HG03378 (cell line): ENCODE measurements around the gene NEU4.
A peak's percentile ranks its signal among the peaks of the same experiment; 100 is the strongest.
"Not testable (repeated sequence)": the region's sequence is repeated elsewhere in the genome, so short reads cannot be mapped to it uniquely, and the experiment has no call there.

ENCODE experiments used
- ATAC-seq: cut with Tn5 transposase; IDR thresholded peaks from one replicate; pipeline ENCODE4 v1.9.1; 2021; ENCODE audit warnings: mild to moderate bottlenecking, moderate library complexity; ENCODE audit not compliant: unreplicated experiment

NEU4 gene

DNA sequence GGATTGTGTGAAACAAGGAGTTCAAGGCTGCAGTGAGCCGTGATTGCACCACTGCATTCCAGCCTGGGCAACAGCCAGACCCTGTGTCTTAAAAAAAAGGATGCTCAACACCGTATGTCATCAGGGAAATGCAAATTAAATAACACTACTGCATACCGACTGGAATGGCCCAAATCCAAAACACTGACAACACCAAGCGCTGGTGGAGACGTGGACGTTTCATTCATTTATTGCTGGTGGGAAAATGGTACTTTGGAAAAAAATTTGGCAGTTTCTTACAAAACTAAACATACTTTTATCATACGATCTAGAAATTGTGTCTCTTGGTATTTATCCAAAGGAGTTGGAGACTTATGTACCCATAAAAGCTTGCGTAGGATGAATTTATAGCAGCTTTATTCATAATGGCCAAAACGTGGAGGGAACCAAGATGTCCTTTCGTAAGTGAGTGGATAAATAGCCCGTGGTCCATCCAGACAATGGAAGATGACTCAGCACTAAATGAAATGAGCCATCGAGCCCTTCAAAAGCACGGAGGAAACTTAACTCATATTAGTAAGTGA is 24.2 kb downstream of the NEU4 start:
- no peak for ATAC-seq

DNA sequence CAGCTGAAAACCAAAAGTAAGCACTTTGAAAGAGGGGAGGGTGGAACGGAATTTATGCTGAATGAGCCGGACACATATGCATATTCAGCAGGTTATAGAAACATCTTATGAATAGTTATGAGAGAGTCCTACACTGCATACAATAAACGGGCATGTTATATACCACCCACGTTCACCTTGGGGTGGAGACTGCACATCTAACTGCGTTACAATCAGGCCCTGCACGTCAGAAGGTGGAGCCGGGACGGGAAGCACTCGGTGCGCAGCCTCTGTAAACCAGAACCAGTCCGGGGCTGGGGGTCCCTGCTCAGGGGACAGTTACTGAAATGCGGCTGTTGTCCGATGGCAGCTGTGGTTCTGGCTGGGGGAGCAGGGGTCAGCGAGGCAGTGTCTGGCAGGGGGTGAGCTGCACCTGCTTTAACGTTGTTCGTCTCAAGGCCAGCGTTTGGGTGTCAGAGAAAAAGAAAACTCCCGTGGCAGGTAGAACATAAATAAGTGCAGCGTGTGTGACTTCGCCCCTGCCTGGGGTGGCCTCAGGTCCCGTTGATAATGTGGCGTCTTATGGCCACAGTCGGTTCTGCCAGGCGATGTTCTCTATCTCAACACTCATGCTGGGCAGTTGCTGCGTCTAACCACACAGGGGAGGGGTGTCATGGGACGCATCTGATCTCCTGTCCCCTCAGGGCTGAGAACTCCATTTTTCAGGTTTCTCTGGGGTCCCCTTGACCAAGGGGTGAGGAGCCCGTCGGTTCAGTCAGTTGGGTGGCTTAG is 24.9 kb downstream of the NEU4 start:
- ATAC-seq: not testable (repeated sequence)

DNA sequence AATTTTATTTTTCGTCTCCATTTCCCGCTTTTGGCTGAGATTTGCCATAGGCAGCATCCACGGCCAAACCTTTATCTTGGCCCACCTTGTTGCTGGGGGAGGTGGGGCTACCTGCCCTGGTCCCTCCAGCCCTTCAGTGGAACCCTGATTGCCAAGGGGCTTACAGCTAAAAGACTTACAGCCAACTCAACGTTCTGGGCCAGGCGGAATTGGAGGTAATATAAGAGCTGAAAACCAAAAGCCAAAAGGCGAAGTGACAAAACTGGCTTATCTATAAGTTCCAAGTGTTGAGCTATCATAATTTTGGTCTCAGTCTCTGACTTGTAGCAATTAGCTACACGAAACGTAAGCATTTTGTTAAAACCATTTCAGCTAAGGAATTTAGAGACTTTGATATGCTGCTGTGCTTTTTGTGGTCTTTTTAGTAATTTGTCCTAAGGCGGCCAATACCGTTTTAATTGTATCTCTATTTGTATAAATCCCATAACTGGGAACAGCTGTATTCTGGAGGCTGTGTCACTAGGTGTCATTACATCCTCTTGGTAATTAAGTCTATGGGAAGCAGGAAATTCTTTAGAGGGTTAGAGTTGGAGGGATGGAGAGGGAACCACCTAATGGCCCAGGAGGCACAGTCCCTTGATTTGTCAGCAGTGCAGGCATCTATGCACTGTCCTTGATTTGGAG is 25.7 kb downstream of the NEU4 start:
- no peak for ATAC-seq

- ATAC-seq: no peak
These were observed 26.6 kb downstream of the NEU4 start for GRCh38 chr2:241835611-241836010.

- no peak for ATAC-seq
These were observed 27.3 kb downstream of the NEU4 start for GRCh38 chr2:241836292-241836691.

DNA sequence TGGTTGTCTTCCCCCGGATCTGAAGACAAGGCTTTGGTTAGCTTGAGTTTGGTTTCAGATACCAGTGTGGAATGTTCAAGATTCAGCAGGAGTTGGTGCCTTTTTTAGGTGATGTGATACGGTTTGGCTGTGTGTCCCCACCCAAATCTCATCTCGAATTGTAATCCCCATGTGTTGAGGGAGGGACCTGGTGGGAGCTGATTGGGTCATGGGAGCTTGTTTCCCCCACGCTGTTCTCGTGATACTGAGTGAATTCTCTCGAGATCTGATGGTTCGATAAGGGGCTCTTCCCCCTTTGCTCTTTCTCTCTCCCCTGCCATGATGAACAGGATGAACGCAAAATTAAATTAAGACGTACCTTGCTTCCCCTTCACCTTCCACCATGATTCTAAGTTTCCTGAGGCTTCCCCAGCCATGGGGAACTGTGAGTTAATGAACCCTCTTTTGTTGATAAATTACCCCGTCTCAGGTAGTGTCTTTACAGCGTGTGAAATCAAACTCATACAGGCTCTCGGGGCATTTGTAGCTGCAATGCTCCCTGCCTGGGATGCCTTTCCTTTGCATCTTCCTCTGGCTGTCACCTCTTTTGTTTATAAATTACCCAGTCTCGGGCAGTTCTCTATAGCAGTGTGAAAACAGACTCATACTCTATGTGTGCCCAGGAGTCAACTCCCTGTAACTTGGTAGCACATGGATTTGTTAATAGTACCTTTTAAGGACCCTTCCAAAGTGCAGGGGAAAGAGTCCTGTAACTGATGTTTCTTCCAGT is 28.4 kb downstream of the NEU4 start:
- no peak for ATAC-seq

DNA sequence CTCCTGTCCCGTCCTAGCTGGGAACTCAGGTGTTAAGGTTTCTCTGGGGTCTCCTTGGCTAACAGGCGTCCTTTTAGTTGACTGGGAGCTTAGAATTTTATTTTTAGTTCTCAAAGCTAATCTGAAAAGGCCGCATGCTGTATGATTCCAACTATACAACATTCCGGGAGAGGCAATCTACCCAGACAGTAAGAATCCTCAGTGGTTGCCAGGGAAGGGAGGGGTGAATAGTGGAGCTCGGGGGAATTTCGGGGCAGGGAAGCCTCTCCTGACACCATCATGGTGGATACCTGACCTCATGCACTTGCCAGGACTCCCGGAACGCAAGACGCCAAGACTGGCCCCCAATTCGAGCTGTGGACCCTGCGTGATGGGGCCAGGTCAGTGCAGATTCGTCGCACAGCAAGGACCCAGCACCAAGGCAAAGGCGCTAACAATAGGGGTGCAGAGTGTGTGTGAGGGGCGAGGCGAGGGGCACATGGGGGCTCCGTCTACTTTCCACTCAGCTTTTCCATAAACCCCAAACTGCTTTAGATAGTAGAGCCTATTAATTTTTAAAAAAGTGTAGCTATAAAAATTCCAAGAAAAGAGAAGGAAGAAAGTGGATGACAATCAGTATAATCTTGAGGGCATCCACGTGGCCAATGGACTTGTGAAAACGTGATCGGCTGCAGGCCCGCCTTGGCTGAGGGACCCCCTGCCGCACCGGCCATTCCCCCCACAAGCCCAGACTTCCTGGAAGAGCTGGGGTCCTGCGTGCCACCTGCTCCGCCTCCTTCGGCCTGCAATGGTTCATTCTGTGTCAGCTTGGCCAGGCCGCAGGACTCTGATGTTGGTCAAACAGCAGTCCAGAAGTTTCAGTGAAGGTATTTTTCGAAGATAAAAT is 32.4 kb downstream of the NEU4 start:
- no peak for ATAC-seq

GRCh38 chr2:241842067-241842415 is 33.0 kb downstream of the NEU4 start:
- ATAC-seq: no peak

GRCh38 chr2:241842620-241843211 is 33.7 kb downstream of the NEU4 start:
- ATAC-seq: no peak

DNA sequence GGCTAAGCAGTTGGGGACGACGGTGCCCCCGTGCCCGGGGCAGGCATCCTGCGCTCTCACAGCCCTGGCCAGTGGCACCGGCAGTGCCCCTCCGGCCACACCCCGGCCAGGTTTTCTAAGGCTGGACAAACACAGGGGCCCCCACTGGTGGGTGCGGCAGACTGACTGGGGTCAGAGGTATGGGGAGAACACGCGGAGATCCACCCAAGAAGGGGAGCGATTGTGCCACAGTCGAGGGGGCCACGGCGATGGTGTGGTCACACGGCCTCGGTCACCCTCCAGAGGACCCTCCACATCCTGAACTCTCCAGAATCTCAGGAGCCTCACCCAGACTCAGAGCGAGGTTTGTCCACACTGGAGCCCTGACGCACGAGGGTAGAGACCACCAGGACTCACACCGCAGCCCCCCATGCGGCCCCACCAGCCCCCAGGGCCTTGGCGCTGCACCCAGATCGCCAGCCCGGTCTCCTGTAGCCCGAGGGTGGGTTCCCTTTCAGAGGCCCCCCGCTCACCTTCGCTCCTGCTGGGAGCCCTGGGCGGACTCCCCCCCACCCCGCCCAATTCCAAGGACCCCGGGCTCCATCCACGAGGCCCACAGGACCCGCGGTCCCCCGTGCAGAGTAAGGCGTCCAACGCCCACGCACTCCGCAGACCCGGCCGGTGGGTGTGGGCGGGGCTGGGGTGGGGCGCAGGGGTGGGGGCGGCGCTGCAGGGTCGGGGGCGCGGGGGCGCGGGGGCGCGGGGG is 34.5 kb downstream of the NEU4 start:
- no peak for ATAC-seq

- peak; percentile 51 for ATAC-seq
These were observed 35.2 kb downstream of the NEU4 start for GRCh38 chr2:241844066-241844728.

- no peak for ATAC-seq
These were observed 36.0 kb downstream of the NEU4 start for GRCh38 chr2:241844831-241845578.

GRCh38 chr2:241846406-241846805 is 37.4 kb downstream of the NEU4 start:
- no peak for ATAC-seq

GRCh38 chr2:241848761-241849615 is 40.0 kb downstream of the NEU4 start:
- ATAC-seq: no peak

DNA sequence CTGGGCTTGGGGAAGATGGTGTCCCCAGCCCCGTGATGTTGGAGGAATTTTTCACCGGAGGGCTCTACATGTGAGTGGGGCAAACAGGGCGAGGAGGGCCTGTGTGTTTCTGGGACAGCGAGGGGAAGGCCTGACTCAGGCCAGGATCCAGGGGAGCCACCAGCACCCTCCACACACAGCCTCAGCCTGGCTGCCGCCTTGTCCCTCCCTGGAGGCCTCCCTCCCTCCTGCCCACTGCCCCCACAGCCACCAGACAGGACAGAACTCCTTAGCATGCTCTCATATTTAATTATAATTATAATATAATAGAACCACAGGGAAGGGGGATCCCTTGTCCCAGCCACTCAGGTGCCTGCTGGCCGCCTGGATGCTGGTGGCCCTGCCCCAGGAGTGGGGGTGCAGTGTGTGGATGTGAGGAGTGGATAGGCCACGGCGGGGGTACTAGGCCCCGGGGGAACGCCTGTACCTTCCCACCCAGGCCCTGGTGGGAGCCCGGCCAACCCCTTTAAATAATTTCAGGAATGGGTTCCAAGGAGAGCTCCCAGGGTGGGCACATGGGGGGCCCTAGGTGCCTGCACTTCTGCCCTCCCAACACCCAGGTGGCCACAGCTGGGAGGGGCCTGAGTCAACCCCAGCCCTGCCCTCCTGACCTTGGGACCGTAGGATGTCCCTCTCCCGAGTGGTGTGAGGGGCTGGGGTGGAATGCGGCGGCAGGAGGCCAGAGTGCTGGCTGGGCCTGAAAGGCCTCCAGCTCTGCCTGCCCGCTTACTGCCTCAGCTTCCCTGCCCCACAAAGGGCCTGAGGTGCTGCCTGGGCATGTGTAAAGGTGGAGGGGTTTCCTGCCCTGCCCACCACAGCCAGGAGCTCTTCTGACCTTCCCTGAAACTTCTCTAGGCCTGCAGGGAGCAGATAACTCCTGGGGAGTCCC is 40.9 kb downstream of the NEU4 start:
- ATAC-seq: no peak
